KMS-11 (cell line): ENCODE measurements around the gene LSM14B.
A peak's percentile ranks its signal among the peaks of the same experiment; 100 is the strongest.

Experiments
- H2AFZ ChIP-seq: fragments of 200-600 bp; sonication (generic); 2 replicates; pipeline ENCODE4 v1.6.1; 2016; ENCODE audit warnings: antibody characterized with exemption, mixed run types, low read depth
- H3K27ac ChIP-seq: fragments of 200-600 bp; sonication (generic); 2 replicates; pipeline ENCODE4 v1.6.1; 2016; ENCODE audit warnings: mild to moderate bottlenecking, mixed run types
- H3K27me3 ChIP-seq: fragments of 200-600 bp; sonication (generic); 2 replicates; pipeline ENCODE4 v1.6.1; 2017; ENCODE audit warnings: mild to moderate bottlenecking, low read depth, mixed run types, moderate library complexity; ENCODE audit not compliant: insufficient read depth
- H3K36me3 ChIP-seq: fragments of 200-600 bp; sonication (generic); 2 replicates; pipeline ENCODE4 v1.6.1; 2017; ENCODE audit warnings: mild to moderate bottlenecking, mixed run types; ENCODE audit not compliant: insufficient read depth
- H3K4me1 ChIP-seq: fragments of 200-600 bp; sonication (generic); 2 replicates; pipeline ENCODE4 v1.6.1; 2016; ENCODE audit warnings: mild to moderate bottlenecking, low read depth, mixed run types; ENCODE audit not compliant: poor library complexity, severe bottlenecking
- H3K4me2 ChIP-seq: fragments of 200-600 bp; sonication (generic); 2 replicates; pipeline ENCODE4 v1.7.0; 2016; ENCODE audit warnings: mild to moderate bottlenecking, mixed run types
- H3K4me3 ChIP-seq: fragments of 200-600 bp; sonication (generic); IDR thresholded peaks from 2 replicates; pipeline ENCODE4 v1.6.1; 2017; ENCODE audit warnings: low read depth, low read length, mixed read lengths; ENCODE audit not compliant: insufficient read depth
- H3K79me2 ChIP-seq: fragments of 200-600 bp; sonication (generic); 2 replicates; pipeline ENCODE4 v1.6.1; 2016; ENCODE audit warnings: low read depth, mixed run types; ENCODE audit not compliant: insufficient read depth
- H3K9ac ChIP-seq: fragments of 200-600 bp; sonication (generic); 2 replicates; pipeline ENCODE4 v1.6.1; 2016; ENCODE audit warnings: mild to moderate bottlenecking, mixed run types
- H4K20me1 ChIP-seq: fragments of 200-600 bp; sonication (generic); 2 replicates; pipeline ENCODE4 v1.6.1; 2016; ENCODE audit warnings: mild to moderate bottlenecking, mixed run types; ENCODE audit not compliant: insufficient read depth
- TF ChIP-seq, protein P1 (sequence below): fragments of 200-600 bp; sonication (generic); conservative IDR thresholded peaks from 2 replicates; pipeline ENCODE4 v1.6.1; 2017; ENCODE audit warnings: low read depth, mild to moderate bottlenecking, antibody characterized with exemption, low read length, moderate library complexity, mixed read lengths

LSM14B gene

DNA sequence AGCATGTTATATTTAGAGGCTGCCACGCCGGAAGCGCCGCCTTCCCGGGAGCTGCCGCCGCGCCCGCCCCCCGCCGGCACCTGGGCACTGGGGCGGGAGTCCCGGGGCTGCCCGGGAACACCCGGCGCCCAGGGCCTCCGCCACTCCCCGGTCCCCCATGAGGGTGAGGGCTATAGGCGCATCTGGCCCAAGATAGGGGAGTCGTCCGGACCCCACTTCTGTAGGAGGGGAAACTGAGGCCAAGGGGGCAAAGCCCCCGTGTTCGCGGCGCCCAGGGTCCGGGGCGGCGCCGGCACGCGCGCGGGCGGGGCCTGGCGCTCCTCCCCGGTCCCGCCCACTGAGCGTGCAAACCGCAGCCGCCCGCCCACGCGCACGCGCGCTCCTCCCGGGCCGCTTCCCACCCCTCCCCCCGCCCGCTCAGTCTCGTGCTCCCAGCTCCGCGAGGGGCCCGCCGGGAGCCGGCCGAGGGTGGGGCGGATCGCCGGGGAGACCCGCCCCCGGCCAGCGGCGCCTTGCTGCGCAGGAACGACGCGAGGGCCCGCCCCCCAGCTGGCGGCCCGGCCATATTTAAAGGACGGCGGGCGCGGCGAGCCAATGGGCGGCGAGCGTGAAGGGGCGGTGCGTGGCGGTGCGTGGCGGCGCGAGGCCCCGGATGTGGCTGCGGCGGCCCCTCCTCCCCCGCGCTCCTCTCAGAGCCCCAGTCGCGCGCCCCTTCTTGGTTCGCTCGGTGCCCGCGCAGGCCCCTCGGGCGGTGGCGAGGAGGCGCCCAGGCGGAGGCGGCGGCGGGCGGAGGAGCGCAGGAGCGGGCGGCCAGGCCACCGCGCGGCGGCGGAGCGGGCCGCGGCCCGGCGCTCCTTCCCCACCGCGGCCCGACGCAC is at the start of gene LSM14B:
Gene LSM14B (plus strand): TSS at position 700 of the 878 bp plus-strand sequence. CDS start 192 bp downstream, outside the sequence.
- Histone ChIP-seq H3K27me3 (peaks cover 34% of the 10 kb centered on the region; the same call in 1 of the 2 replicates), H3K9ac (peak within 1 kb of the TSS; percentile 59), H2AFZ (peak within 1 kb of the TSS; percentile 74), H3K27ac (peak within 1 kb of the TSS; percentile 54), H3K79me2 (peaks cover 21% of the 10 kb centered on the region), H3K36me3 (peaks cover 6% of the 10 kb centered on the region; the same call in 1 of the 2 replicates), H3K4me1 (peaks cover 11% of the 10 kb centered on the region), H4K20me1 (0 out of 2 replicates have a peak, but pooled peaks cover 5% of the 10 kb centered on the region), H3K4me2 (peak within 1 kb of the TSS; percentile 93), H3K4me3 (no peak within 1 kb of the TSS)
- TF ChIP-seq, protein P1, sequence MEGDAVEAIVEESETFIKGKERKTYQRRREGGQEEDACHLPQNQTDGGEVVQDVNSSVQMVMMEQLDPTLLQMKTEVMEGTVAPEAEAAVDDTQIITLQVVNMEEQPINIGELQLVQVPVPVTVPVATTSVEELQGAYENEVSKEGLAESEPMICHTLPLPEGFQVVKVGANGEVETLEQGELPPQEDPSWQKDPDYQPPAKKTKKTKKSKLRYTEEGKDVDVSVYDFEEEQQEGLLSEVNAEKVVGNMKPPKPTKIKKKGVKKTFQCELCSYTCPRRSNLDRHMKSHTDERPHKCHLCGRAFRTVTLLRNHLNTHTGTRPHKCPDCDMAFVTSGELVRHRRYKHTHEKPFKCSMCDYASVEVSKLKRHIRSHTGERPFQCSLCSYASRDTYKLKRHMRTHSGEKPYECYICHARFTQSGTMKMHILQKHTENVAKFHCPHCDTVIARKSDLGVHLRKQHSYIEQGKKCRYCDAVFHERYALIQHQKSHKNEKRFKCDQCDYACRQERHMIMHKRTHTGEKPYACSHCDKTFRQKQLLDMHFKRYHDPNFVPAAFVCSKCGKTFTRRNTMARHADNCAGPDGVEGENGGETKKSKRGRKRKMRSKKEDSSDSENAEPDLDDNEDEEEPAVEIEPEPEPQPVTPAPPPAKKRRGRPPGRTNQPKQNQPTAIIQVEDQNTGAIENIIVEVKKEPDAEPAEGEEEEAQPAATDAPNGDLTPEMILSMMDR, result no peak

- Histone ChIP-seq H3K4me3 (no peak overlapping the region), H2AFZ (no peak overlapping the region), H3K4me1 (no peaks in the 10 kb centered on the region), H4K20me1 (no peaks in the 10 kb centered on the region), H3K27ac (no peak overlapping the region), H3K27me3 (no peaks in the 10 kb centered on the region), H3K4me2 (no peak overlapping the region), H3K79me2 (no peaks in the 10 kb centered on the region), H3K9ac (no peak overlapping the region), H3K36me3 (no peaks in the 10 kb centered on the region)
- TF ChIP-seq, protein P1, result no peak
These were observed 49.0 kb upstream of the LSM14B start for GRCh38 chr20:62073323-62073722.

DNA sequence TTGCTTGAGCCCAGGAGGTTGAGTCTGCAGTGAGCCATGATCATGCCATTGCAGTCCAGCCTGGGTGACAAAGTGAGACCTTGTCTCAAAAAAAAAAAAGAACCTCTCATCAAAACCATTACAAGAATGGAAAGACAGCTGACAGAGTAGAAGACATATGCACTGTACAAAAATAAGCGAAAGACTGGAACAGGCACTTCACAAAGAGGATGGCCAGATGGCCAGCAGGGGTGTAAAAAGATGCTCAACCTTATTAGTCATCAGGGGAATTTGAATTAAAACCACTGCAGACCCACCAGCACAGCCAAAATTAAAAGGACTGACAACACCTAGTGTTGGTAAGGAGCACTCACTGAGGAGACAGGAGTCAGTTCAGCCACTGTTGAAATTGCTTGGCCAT is 43.1 kb upstream of the LSM14B start:
- H3K4me3 ChIP-seq, result no peak overlapping the region
- H3K36me3 ChIP-seq, result no peaks in the 10 kb centered on the region
- H4K20me1 ChIP-seq, result no peaks in the 10 kb centered on the region
- TF ChIP-seq, protein P1, result no peak
- H3K4me2 ChIP-seq, result no peak overlapping the region
- peaks cover 14% of the 10 kb centered on the region; the same call in 1 of the 2 replicates for H3K27me3 ChIP-seq
- no peaks in the 10 kb centered on the region for H3K4me1 ChIP-seq
- no peak overlapping the region for H3K9ac ChIP-seq
- H3K79me2 ChIP-seq, result no peaks in the 10 kb centered on the region
- no peak overlapping the region for H2AFZ ChIP-seq
- no peak overlapping the region for H3K27ac ChIP-seq

DNA sequence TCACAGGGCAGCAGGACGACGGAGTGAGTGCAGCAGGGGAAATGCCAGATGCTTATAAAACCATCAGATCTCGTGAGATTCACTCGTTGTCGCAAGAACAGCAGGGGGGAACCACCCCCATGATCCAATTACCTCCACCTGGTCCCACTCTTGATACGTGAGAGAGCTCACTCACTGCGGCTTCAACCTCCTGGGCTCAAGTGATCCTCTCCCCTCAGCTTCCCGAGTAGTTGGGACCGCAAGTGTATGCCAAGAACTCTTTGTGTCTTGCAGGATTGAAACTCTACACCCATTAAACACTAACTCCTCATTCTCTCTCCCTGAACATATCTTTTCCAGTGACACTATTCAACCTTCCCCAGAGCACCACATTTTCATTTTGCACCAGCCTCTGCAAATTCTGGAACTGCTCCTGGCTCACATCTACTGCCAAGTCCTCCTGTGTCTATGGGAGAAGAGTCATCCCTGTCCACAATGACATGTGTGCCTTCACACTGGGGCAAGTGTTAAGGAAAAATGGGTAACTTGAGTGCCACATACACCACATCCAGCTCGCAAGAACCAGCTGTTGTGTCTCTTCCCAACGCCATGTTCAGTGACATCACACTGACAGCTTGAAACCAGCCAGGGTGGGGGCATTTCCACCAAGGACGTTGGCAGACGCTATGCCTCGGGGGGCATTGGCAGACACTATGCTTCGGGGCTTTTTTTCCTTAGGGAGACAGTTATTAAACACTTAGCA is 41.9 kb upstream of the LSM14B start:
- no peak overlapping the region for H3K9ac ChIP-seq
- TF ChIP-seq, protein P1, result no peak
- no peaks in the 10 kb centered on the region for H3K4me1 ChIP-seq
- no peak overlapping the region for H3K4me3 ChIP-seq
- no peak overlapping the region for H3K27ac ChIP-seq
- H2AFZ ChIP-seq, result no peak overlapping the region
- H3K36me3 ChIP-seq, result no peaks in the 10 kb centered on the region
- H4K20me1 ChIP-seq, result no peaks in the 10 kb centered on the region
- H3K27me3 ChIP-seq, result peaks cover 23% of the 10 kb centered on the region; the same call in 1 of the 2 replicates
- no peaks in the 10 kb centered on the region for H3K79me2 ChIP-seq
- H3K4me2 ChIP-seq, result no peak overlapping the region
